K562 (cell line): ENCODE measurements around the gene EDN2. TPM values are rescaled to one million over a fixed set of nuclear protein-coding genes. Genes with fewer than 3 reads are reported as not detected.

Source experiments
- ATAC-seq: fragments of 200-7000 bp; cut with Tn5 transposase; 3 replicates; pipeline ENCODE4 v1.9.1; 2020; ENCODE audit warnings: moderate library complexity
- BruUV-seq: library from RNA; stranded (reverse); fragments of 400-500 nt; replicated peaks from 2 replicates; lab custom pipeline; 2021; lab: Mats Ljungman, UMichigan
- CTCF ChIA-PET: fragments of 300-600 bp; formaldehyde crosslinking; extraction: SDS; loops from one replicate; lab custom pipeline; 2021; ENCODE audit warnings: low intra/inter-chr PET ratio; lab: Yijun Ruan, JAX
- POLR2A ChIA-PET: fragments of 300-600, 350-650 bp; sonication (Branson Sonifier 250); formaldehyde crosslinking; extraction: SDS; loops from one replicate; lab custom pipeline; 2021; ENCODE audit warnings: antibody characterized with exemption, inconsistent platforms; lab: Yijun Ruan, JAX
- DNase-seq, 4 experiments: peaks; one replicate each; pipeline versions ENCODE4 v3.0.0 to v3.0.0-alpha.2; 2011 to 2018; ENCODE audit warnings: low spot score in 3 of 4, mixed read lengths in 3 of 4; ENCODE audit errors: extremely low read depth in 1 of 4
- FAIRE-seq: peaks from 2 replicates; lab custom pipeline; 2011; peaks lifted over from hg19 to GRCh38; lab: Jason Lieb, UNC
- H2AFZ ChIP-seq: 2 replicates; pipeline ENCODE4 v1.6.0; 2011; ENCODE audit warnings: low read depth, low read length, control low read depth, inconsistent platforms
- H3K27ac ChIP-seq: fragments of 200-600 bp; 3 replicates; pipeline ENCODE4 v1.8.0; 2011; ENCODE audit warnings: low read depth, mild to moderate bottlenecking, control low read depth, inconsistent platforms, low read length, moderate library complexity, mixed read lengths; ENCODE audit errors: extremely low read depth
- H3K27me3 ChIP-seq, 2 experiments: fragments of 300-600 bp in 1 of 2; 2 replicates in 1 of 2; 3 replicates in 1 of 2; pipeline versions ENCODE4 v1.6.0 to v1.8.0; 2011; ENCODE audit warnings: inconsistent platforms in 2 of 2, low read length in 2 of 2, mild to moderate bottlenecking in 1 of 2, mixed read lengths in 1 of 2, moderate library complexity in 1 of 2; ENCODE audit not compliant: control insufficient read depth in 2 of 2, insufficient read depth in 2 of 2
- H3K36me3 ChIP-seq: fragments of 300-600 bp; 3 replicates; pipeline ENCODE4 v1.8.0; 2011; ENCODE audit warnings: mild to moderate bottlenecking, low read length, inconsistent platforms; ENCODE audit not compliant: control insufficient read depth, insufficient read depth
- H3K4me1 ChIP-seq, 2 experiments: fragments of 200-600 bp in 1 of 2; replicated peaks in 1 of 2; 2 replicates in 1 of 2; 3 replicates in 1 of 2; pipeline versions ENCODE4 v1.5.1 to v1.8.0; 2011; ENCODE audit warnings: inconsistent platforms in 2 of 2, low read length in 2 of 2, mild to moderate bottlenecking in 1 of 2, mixed read lengths in 1 of 2, moderate library complexity in 1 of 2; ENCODE audit not compliant: control insufficient read depth in 2 of 2, insufficient read depth in 2 of 2
- H3K4me2 ChIP-seq: 2 replicates; pipeline ENCODE4 v1.6.1; 2011; ENCODE audit warnings: low read length, control low read depth, inconsistent platforms, mixed read lengths; ENCODE audit not compliant: insufficient read depth
- H3K4me3 ChIP-seq: fragments of 200-600 bp; sonication (generic), shearing (Covaris generic); 2 replicates; pipeline ENCODE4 v1.5.1; 2016; ENCODE audit warnings: control low read depth, inconsistent platforms
- H3K79me2 ChIP-seq: fragments of 200-600 bp; 3 replicates; pipeline ENCODE4 v1.8.0; 2011; ENCODE audit warnings: low read length, inconsistent platforms; ENCODE audit not compliant: control insufficient read depth, insufficient read depth
- H3K9ac ChIP-seq, 2 experiments: 2 replicates each; pipeline versions ENCODE4 v1.6.0 to v1.6.1; 2011; ENCODE audit warnings: low read depth in 2 of 2, low read length in 2 of 2, control low read depth in 1 of 2, inconsistent platforms in 1 of 2, mild to moderate bottlenecking in 1 of 2, mixed read lengths in 1 of 2; ENCODE audit not compliant: insufficient read depth in 1 of 2
- H3K9me1 ChIP-seq: one replicate; pipeline ENCODE4 v1.6.0; 2011; ENCODE audit warnings: inconsistent platforms, mild to moderate bottlenecking, low read length, moderate library complexity; ENCODE audit not compliant: control insufficient read depth, insufficient read depth
- H3K9me3 ChIP-seq: replicated peaks from 2 replicates; pipeline ENCODE4 v1.5.1; 2011; ENCODE audit warnings: low read depth, low read length, inconsistent platforms; ENCODE audit not compliant: control insufficient read depth, insufficient read depth
- H4K20me1 ChIP-seq: replicated peaks from 2 replicates; pipeline ENCODE4 v1.6.1; 2011; ENCODE audit warnings: low read length, inconsistent platforms, mixed read lengths; ENCODE audit not compliant: control insufficient read depth, insufficient read depth
- GTF2E2 ChIP-seq: fragments of 200-800 bp; sonication (Bioruptor generic); IDR thresholded peaks from 2 replicates; pipeline ENCODE4 v1.6.1; 2016; ENCODE audit warnings: missing genetic modification characterization, missing compliant biosample characterization
- MGA ChIP-seq: fragments of 450-650 bp; IDR thresholded peaks from 2 replicates; pipeline ENCODE4 v1.6.1; 2016; ENCODE audit warnings: mild to moderate bottlenecking, moderate library complexity
- PTRF ChIP-seq: fragments of 450-650 bp; IDR thresholded peaks from 2 replicates; pipeline ENCODE4 v1.6.1; 2016; ENCODE audit warnings: mild to moderate bottlenecking, missing genetic modification characterization, missing compliant biosample characterization
- SP1 ChIP-seq: sonication (generic); formaldehyde crosslinking; IDR thresholded peaks from 2 replicates; pipeline ENCODE4 v1.8.1; 2022; ENCODE audit warnings: mild to moderate bottlenecking, missing genetic modification reagents
- ZNF121 ChIP-seq: sonication (generic); formaldehyde crosslinking; conservative IDR thresholded peaks from 2 replicates; pipeline ENCODE4 v1.8.0; 2022; ENCODE audit warnings: missing genetic modification reagents
- WGBS: fragments of 100-300 bp; shearing (Covaris generic); methylation state at CpG from one replicate; pipeline ENCODE4 v1.1.6; 2016; ENCODE audit warnings: low coverage, mixed read lengths; ENCODE audit not compliant: insufficient coverage; ENCODE audit errors: missing lambda C conversion rate; 5-methylcytosine and 5-hydroxymethylcytosine counted together
- in situ Hi-C: fragments of 300-500 bp; cut with MboI; formaldehyde crosslinking; loops from 4 replicates; pipeline ENCODE4 v1.15.0; 2018; ENCODE audit warnings: inconsistent platforms, mixed read lengths
- intact Hi-C: fragments of 100-400 bp; cut with micrococcal nuclease; formaldehyde crosslinking; loops from 2 replicates; pipeline ENCODE4 v1.14.2; 2022
- polyA plus RNA-seq, 8 experiments: library from polyadenylated mRNA; depleted of rRNA in 4 of 8; stranded (reverse) in 5 of 8; unstranded in 3 of 8; fragments of >200 nt; fragmentation: Nextera tagmentation in 2 of 8; fragmentation: Illumina TruSeq in 1 of 8; extraction: Ambion mirVana in 2 of 8; extraction: Trizol in 1 of 8; gene quantifications; 2 replicates each; pipeline versions ENCODE4 v1.2.1 to v1.2.3, GENCODE V29; 2011 to 2014; ENCODE audit warnings: inconsistent platforms in 1 of 8, missing spikeins in 1 of 8
- total RNA-seq, 7 experiments: library from RNA; depleted of rRNA in 6 of 7; stranded (reverse); fragments of >200 nt in 6 of 7; fragmentation: Illumina TruSeq in 2 of 7; extraction: Trizol in 2 of 7; gene quantifications; 2 replicates each; pipeline versions ENCODE4 v1.2.1 to v1.2.3, GENCODE V29; 2011 to 2021; ENCODE audit warnings: low replicate concordance in 1 of 7

EDN2 gene
- total and polyA plus RNA-seq, 9 of the 15 experiments (the other 6 are each of a cell fraction or from before 2014, with no cell fraction given), result not detected

GRCh38 chr1:41532206-41532975 lies 47.9 kb upstream of the EDN2 start (continued):
- TF ChIP-seq ZNF121 (no peak), GTF2E2 (tag) (no peak), SP1 (CRISPR knock-in tag) (no peak)
- TF ChIP-seq, all 486 proteins: peak for 0

DNA sequence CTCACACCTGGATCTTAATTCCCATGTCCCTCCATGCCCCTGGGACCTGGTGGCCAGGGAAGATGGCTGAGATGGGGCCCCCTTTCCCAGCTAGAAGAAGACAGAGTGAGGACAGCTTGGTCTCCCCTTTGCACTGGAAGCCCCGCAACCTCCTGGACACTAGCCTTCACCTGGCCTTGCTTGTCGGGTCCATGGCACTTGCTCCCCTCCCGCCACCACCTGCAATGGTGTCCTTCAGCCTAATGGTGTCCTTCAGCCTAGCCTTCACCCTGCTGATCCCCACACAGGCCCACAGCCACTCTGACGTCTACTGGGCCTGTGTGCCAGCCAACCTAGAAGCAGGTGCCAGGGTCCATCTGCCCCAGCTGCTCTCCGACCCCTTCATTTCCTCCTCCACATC lies 45.9 kb upstream of the EDN2 start:
- H3K4me3 ChIP-seq, result no peak overlapping the region
- 0% methylated on average over 5 of the region's 5 CpGs for WGBS
- no peaks in the 10 kb centered on the region for H3K79me2 ChIP-seq
- ChIA-PET POLR2A (interaction anchor here (0.6 kb wide), 1 partner anchor 93 kb away, joined by 4 read pairs; no protein-coding TSS in a partner anchor), CTCF (interaction anchor here (0.5 to 1.4 kb wide), 4 partner anchors 14 to 262 kb away, joined by 3 to 5 read pairs (median 4); no protein-coding TSS in a partner anchor)
- TF ChIP-seq PTRF (tag), result no peak
- 0 out of 2 replicates have a peak, but pooled peaks have one; percentile 21 for TF ChIP-seq MGA
- no peaks in the 10 kb centered on the region; the same call in 1 of the 2 replicates for H3K9me3 ChIP-seq
- FAIRE-seq (no peak), ATAC-seq (no peak), DNase-seq (no peak)
- H3K36me3 ChIP-seq, result no peaks in the 10 kb centered on the region
- H3K4me1 ChIP-seq, result no peaks in the 10 kb centered on the region
- no peaks in the 10 kb centered on the region; the same call in 1 of the 2 replicates for H4K20me1 ChIP-seq
- no TSS peak for BruUV-seq
- H3K4me2 ChIP-seq, result no peak overlapping the region; the same call in 1 of the 2 replicates
- H3K27ac ChIP-seq, result no peak overlapping the region
- intact Hi-C loops, result no loop called here
- in situ Hi-C loops, result no loop called here
- no peak overlapping the region for H2AFZ ChIP-seq
- peaks cover 10 to 34% of the 10 kb centered on the region in 2 experiments for H3K27me3 ChIP-seq
- H3K9ac ChIP-seq, result no peak overlapping the region; a peak in 1 of 4 replicates
- H3K9me1 ChIP-seq, result peaks cover 4% of the 10 kb centered on the region
